ENCODE results near the gene CHSY1. TPM values are rescaled to one million over a fixed set of nuclear protein-coding genes. Genes with fewer than 3 reads are reported as not detected.

The CHSY1 gene
- total RNA-seq, 1 experiment from 2014 or later, result 29.8 TPM

- TF ChIP-seq CTCF (IDR thresholded peaks at IDR 0.05; ENCODE audit: unreplicated experiment), result no peak
Measured at GRCh38 chr15:101242999-101243336, 8.9 kb downstream of the CHSY1 start.

GRCh38 chr15:101242160-101242998, 9.5 kb downstream of the CHSY1 start:
- H3K9me3 Mint-ChIP-seq (ENCODE audit: unreplicated experiment), result no peaks in the 10 kb centered on the region
- H3K4me1 Mint-ChIP-seq (ENCODE audit: insufficient read depth, unreplicated experiment), result peaks cover 34% of the 10 kb centered on the region
- peak; percentile 23 for DNase-seq (ENCODE audit: unreplicated experiment)
- H3K27ac Mint-ChIP-seq (ENCODE audit: low read depth, unreplicated experiment), result no peak overlapping the region
- ChIA-PET CTCF (interaction anchor here (0.6 to 1.3 kb wide), 4 partner anchors 9 to 154 kb away, joined by 3 to 6 read pairs (median 3); no protein-coding TSS in a partner anchor), POLR2A (interaction anchor here (0.8 to 3.8 kb wide), 5 partner anchors 8 to 114 kb away, joined by 3 to 13 read pairs (median 3); no protein-coding TSS in a partner anchor)
- no peak for TF ChIP-seq CTCF (IDR thresholded peaks at IDR 0.05; ENCODE audit: unreplicated experiment)
- no peaks in the 10 kb centered on the region for H3K27me3 Mint-ChIP-seq (ENCODE audit: insufficient read depth, unreplicated experiment)
- intact Hi-C loops (cut with micrococcal nuclease), result no loop called here
- no peak overlapping the region for H3K4me3 Mint-ChIP-seq (ENCODE audit: unreplicated experiment)
- H3K36me3 Mint-ChIP-seq (ENCODE audit: insufficient read depth, unreplicated experiment), result peaks cover 6% of the 10 kb centered on the region
- BruUV-seq (replicated peaks), result no TSS peak

More at GRCh38 chr15:101242999-101243336, 8.9 kb downstream of the CHSY1 start:
- Mint-ChIP-seq H3K4me1 (ENCODE audit: insufficient read depth, unreplicated experiment) (peaks cover 37% of the 10 kb centered on the region), H3K9me3 (ENCODE audit: unreplicated experiment) (no peaks in the 10 kb centered on the region), H3K4me3 (ENCODE audit: unreplicated experiment) (no peak overlapping the region), H3K36me3 (ENCODE audit: insufficient read depth, unreplicated experiment) (peaks cover 6% of the 10 kb centered on the region), H3K27ac (ENCODE audit: low read depth, unreplicated experiment) (peak overlapping the region; percentile 32), H3K27me3 (ENCODE audit: insufficient read depth, unreplicated experiment) (no peaks in the 10 kb centered on the region)
- no peak for DNase-seq (ENCODE audit: unreplicated experiment)
- BruUV-seq (replicated peaks), result no TSS peak
- intact Hi-C loops (cut with micrococcal nuclease), result no loop called here
- ChIA-PET CTCF (interaction anchor here (0.6 to 1.3 kb wide), 3 partner anchors 14 to 154 kb away, joined by 3 to 6 read pairs (median 3); no protein-coding TSS in a partner anchor), POLR2A (interaction anchor here (0.8 to 1.5 kb wide), 2 partner anchors 10 to 42 kb away, joined by 3 to 6 read pairs; no protein-coding TSS in a partner anchor)

- TF ChIP-seq CTCF (IDR thresholded peaks at IDR 0.05; ENCODE audit: unreplicated experiment), result no peak
- Mint-ChIP-seq H3K36me3 (ENCODE audit: insufficient read depth, unreplicated experiment) (peaks cover 2% of the 10 kb centered on the region), H3K27me3 (ENCODE audit: insufficient read depth, unreplicated experiment) (no peaks in the 10 kb centered on the region), H3K4me1 (ENCODE audit: insufficient read depth, unreplicated experiment) (peaks cover 16% of the 10 kb centered on the region), H3K4me3 (ENCODE audit: unreplicated experiment) (no peak overlapping the region), H3K9me3 (ENCODE audit: unreplicated experiment) (no peaks in the 10 kb centered on the region), H3K27ac (ENCODE audit: low read depth, unreplicated experiment) (no peak overlapping the region)
- ChIA-PET CTCF (interaction anchor here (0.7 to 1.7 kb wide), 7 partner anchors 12 to 371 kb away, joined by 3 to 11 read pairs (median 3); partner anchors contain the start of gene CHSY1), POLR2A (interaction anchor here (1.0 to 3.8 kb wide), 4 partner anchors 8 to 12 kb away, joined by 3 to 13 read pairs (median 4); partner anchors contain the start of gene CHSY1)
- intact Hi-C loops (cut with micrococcal nuclease), result no loop called here
- no peak for DNase-seq (ENCODE audit: unreplicated experiment)
- BruUV-seq (replicated peaks), result no TSS peak
Measured at GRCh38 chr15:101240358-101240757, 11.5 kb downstream of the CHSY1 start.

GRCh38 chr15:101239724-101240136, 12.1 kb downstream of the CHSY1 start:
- Mint-ChIP-seq H3K9me3 (ENCODE audit: unreplicated experiment) (no peaks in the 10 kb centered on the region), H3K4me1 (ENCODE audit: insufficient read depth, unreplicated experiment) (peaks cover 10% of the 10 kb centered on the region), H3K4me3 (ENCODE audit: unreplicated experiment) (no peak overlapping the region), H3K27me3 (ENCODE audit: insufficient read depth, unreplicated experiment) (no peaks in the 10 kb centered on the region), H3K27ac (ENCODE audit: low read depth, unreplicated experiment) (no peak overlapping the region), H3K36me3 (ENCODE audit: insufficient read depth, unreplicated experiment) (peaks cover 8% of the 10 kb centered on the region)
- no peak for DNase-seq (ENCODE audit: unreplicated experiment)
- BruUV-seq (replicated peaks), result no TSS peak
- ChIA-PET POLR2A (interaction anchor here (1.0 to 3.8 kb wide), 4 partner anchors 9 to 12 kb away, joined by 3 to 13 read pairs (median 4); partner anchors contain the start of gene CHSY1), CTCF (interaction anchor here (0.8 to 1.5 kb wide), 3 partner anchors 18 to 35 kb away, joined by 3 read pairs; no protein-coding TSS in a partner anchor)
- intact Hi-C loops (cut with micrococcal nuclease), result no loop called here
- TF ChIP-seq CTCF (IDR thresholded peaks at IDR 0.05; ENCODE audit: unreplicated experiment), result no peak
